ENCODE data around the gene FAAP100.

The FAAP100 gene

DNA sequence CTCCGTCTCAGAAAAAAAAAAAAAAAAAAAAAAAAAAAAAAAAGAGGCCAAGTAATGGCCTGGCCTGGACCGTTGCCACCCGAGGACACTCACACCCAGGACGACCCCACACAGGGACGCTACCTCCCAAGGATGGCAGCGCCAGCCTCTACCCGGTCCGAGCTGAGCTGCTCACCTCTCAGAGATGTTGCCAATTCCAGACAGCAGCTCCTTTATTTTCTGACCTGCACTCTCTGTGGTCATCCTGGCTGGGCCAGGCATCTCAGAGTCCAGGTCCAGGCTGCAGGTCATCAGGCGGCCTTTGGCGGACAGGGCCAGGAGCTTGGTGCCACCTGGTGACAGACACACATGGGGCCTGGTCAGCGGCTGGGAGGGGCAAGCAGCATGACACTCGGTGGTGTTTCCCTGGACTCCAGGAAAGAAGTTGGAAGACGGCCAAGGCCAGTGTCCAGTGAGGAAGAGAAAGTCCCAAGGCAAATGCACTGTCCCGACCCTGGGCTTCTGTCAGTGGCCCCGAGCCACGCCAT is 3.1 kb downstream of the FAAP100 start:
- no peak for TF ChIP-seq POLR2AphosphoS5 (IDR thresholded peaks at IDR 0.05; ENCODE audit: low read depth, low read length)

- TF ChIP-seq SIN3A (IDR thresholded peaks at IDR 0.05; ENCODE audit: borderline replicate concordance, insufficient read depth, low read length): no peak
Measured at GRCh38 chr17:81547614-81547982, 4.6 kb downstream of the FAAP100 start.

DNA sequence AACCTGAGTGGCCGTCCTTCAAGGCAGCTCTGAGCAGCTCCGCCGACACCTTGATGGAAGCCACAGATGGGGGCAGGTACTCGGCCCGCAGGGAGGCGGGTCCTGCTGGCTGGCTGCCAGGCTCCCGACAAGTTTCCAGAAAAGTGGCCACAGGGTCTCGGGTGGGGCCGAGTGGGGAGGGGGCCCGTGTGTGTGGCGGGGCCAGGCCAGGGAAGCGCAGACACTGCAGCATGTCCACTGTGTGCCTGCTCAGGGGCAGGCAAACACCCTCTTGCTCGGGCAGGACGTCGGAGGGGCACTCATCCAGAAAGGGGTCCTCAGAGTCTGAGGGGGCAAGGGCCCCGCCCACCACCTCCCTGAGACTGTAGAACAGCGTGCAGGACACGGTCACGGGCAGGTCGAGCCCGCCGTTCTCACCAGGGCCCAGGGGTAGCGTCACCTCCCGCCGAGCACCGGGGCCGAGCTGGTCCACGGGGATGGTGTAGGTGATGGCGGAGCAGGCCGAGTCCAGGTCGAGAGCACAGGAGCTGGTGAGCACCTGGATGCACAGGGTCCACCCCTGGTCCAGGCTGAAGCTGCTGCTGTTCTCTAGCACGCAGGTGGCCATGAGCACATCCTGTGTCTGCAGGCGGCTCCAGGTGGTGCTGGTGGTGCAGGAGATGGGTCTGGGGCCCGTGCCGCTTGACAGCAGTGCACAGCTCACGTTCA is 5.1 kb downstream of the FAAP100 start:
- TF ChIP-seq FOXP2 (optimal IDR thresholded peaks at IDR 0.05; ENCODE audit: borderline replicate concordance, extremely low read depth, extremely low read length, insufficient read depth) (no peak), POLR2AphosphoS5 (IDR thresholded peaks at IDR 0.05; ENCODE audit: low read depth, low read length) (no peak), REST (IDR thresholded peaks at IDR 0.05; ENCODE audit: insufficient read depth in 1 of 2, low read depth in 2 of 2, low read length in 2 of 2) (no peak), TAF1 (IDR thresholded peaks at IDR 0.05; ENCODE audit: borderline replicate concordance, insufficient read depth, low read length) (no peak), SIN3A (IDR thresholded peaks at IDR 0.05; ENCODE audit: borderline replicate concordance, insufficient read depth, low read length) (no peak)

GRCh38 chr17:81545160-81545949 is 6.8 kb downstream of the FAAP100 start:
- TF ChIP-seq FOXP2 (optimal IDR thresholded peaks at IDR 0.05; ENCODE audit: borderline replicate concordance, extremely low read depth, extremely low read length, insufficient read depth): no peak
- no peak for TF ChIP-seq POLR2AphosphoS5 (IDR thresholded peaks at IDR 0.05; ENCODE audit: low read depth, low read length)
- TF ChIP-seq REST (IDR thresholded peaks at IDR 0.05; ENCODE audit: insufficient read depth in 1 of 2, low read depth in 2 of 2, low read length in 2 of 2): no peak
- no peak for TF ChIP-seq TAF1 (IDR thresholded peaks at IDR 0.05; ENCODE audit: borderline replicate concordance, insufficient read depth, low read length)
- no peak for TF ChIP-seq SIN3A (IDR thresholded peaks at IDR 0.05; ENCODE audit: borderline replicate concordance, insufficient read depth, low read length)

DNA sequence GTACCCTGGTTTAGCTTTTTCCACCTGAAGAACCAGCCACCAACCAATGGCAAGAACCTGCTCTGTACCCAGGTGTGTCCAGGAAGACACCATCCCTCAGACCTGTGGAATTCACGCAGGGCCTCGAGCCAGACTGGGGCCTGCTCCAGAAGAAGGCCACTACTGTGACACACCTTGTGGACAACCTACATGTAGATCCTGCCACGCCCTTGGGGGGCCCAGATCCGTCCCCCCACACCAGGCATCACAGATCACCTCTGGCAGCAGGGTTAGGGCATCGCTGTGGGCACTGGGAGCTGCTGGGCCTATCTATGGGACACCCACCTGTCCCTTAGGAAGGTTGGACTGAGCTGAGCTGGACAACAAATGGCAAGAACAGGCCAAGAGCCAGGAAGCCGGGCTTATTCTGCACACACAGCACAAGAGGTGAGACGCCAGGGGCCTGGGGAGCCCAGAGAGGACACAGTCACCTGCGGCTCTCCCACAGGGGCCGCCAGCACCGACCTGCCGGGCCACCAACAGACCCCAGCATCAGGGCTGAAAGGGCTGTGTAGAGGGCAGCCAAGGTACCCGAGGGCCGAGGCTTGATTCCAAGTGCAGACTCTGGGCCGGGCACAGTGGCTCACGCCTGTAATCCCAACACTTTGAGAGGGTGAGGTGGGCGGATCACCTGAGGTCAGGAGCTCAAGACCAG is 7.7 kb downstream of the FAAP100 start:
- TF ChIP-seq POLR2AphosphoS5 (IDR thresholded peaks at IDR 0.05; ENCODE audit: low read depth, low read length): no peak

DNA sequence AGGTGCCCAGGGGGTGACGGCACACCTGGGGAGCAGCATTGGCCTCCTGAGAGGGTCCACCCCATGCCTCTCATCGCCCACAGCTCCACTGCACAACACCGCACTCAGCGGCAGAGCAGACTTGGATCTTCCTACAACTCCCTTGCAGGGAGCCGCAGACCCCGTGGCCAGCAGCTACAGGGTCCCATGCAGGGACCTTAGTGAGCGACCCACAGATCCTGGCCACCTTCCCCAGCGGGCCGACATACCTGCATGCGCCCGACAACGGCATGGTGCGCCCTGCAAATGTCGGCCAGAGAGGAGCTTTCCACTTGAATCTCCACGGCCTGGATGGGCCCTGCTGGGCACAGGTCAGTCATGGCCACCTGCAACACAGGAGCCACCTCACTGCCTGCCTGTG is 8.4 kb downstream of the FAAP100 start:
- TF ChIP-seq POLR2AphosphoS5 (IDR thresholded peaks at IDR 0.05; ENCODE audit: low read depth, low read length) (no peak), TAF1 (IDR thresholded peaks at IDR 0.05; ENCODE audit: borderline replicate concordance, insufficient read depth, low read length) (no peak), SIN3A (IDR thresholded peaks at IDR 0.05; ENCODE audit: borderline replicate concordance, insufficient read depth, low read length) (no peak), FOXP2 (optimal IDR thresholded peaks at IDR 0.05; ENCODE audit: borderline replicate concordance, extremely low read depth, extremely low read length, insufficient read depth) (no peak), REST (IDR thresholded peaks at IDR 0.05; ENCODE audit: insufficient read depth in 1 of 2, low read depth in 2 of 2, low read length in 2 of 2) (no peak)
